Measurements from ENCODE around the gene CEP152.
"Not testable (repeated sequence)": the region's sequence is repeated elsewhere in the genome, so short reads cannot be mapped to it uniquely, and the experiment has no call there.

CEP152 gene

GRCh38 chr15:48811325-48811958 lies 573 bp upstream of the CEP152 start:
- DNase-seq (ENCODE audit: low spot score): no peak

DNA sequence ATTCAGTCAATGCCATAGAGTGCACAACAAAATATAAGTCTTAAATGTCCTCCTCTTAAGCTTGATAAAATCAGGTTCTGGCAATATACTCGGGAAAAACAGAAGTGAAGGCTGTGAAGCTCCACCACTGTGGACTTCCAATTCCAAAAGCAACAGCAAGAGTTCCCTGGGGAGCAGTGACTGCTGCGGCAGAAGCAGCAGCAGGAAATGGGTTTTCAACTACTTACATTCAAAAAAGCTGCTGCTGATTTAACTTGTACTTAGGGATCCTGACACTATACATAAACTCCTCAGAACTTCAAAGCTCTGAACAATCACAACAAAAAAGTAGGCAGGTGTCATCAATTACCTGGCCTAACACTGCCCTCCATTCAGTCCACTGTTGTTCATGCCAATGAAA lies 4.7 kb downstream of the CEP152 start:
- no peak for DNase-seq (ENCODE audit: low spot score)

DNA sequence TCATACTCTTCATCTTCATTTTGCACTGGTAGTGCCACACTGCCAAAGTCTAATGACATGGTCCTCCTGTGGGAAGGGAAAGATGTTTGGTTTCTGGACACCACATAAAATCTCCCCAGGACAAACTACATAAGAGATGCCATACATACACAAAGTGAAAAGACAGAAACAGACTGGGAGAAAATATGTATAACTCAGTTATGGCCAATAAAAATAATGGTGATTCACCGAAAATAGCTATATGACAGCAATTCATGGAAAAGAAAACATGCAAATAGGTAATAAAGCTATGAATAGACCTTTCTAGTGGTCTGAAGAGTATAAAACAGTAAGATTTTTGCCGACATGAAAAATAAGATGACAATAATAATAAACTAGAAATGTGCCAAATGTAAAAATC lies 5.3 kb downstream of the CEP152 start:
- no peak for DNase-seq (ENCODE audit: low spot score)

DNA sequence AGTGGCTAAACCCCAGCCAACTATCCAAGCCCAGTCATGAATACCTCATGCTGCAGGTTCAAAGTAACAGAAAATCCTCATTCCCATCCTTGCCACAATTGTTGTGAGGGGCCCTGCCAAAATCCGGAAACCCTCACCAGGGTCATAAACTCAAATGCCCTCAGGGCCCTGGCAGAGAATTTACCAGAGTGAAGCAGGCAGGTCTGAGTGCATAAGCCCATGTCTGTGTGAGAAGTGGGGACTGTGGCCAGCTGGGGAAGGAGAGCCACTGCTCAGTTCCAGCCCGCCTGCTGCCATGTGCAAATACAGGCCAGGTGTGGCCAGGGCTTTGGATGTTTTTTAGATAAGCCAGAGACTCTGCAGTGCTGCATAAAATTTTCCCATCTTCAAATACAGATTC lies 7.0 kb downstream of the CEP152 start:
- no peak for DNase-seq (ENCODE audit: low spot score)

DNA sequence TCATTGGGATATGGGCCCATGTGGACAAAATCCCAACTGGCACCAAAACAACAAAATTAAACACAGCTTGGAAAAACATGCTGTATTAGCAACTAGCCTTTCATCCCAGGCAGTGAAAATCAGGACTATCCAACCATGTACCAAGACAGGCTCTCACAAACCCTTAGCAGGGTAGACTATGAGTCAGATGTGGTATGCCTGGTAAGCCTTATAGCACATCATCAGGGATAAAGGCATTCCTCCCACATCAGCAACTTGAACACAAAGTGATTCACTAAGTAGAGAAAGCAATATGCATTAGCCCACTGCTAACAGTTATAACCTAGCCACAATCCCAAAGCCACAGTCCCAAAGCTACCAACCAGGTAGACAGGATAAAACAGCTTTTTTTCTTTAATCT lies 8.0 kb downstream of the CEP152 start:
- DNase-seq (ENCODE audit: low spot score): no peak

GRCh38 chr15:48802257-48802656 lies 8.6 kb downstream of the CEP152 start:
- no peak for DNase-seq (ENCODE audit: low spot score)

- peak; percentile 76 for DNase-seq (ENCODE audit: low spot score)
These were observed 9.9 kb downstream of the CEP152 start for GRCh38 chr15:48800811-48801455.

DNA sequence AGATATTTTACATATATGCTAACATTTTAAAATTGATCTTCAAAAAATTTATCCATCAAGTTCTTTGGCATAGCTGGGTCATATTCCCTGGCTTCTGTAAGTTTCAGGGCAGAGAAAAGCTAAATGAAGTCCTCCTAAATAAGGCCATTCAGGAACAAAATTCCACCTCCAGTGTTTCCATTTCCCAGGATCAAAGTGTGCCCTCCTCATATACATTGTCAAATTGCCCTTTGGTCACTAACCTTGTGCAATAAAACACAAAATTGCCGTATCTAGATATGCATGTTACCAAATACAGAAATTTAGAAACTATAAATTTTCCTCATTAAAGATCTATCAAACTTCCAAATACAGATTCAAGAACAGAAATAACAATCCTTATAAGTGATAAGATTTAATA lies 10.6 kb downstream of the CEP152 start:
- DNase-seq (ENCODE audit: low spot score): no peak

GRCh38 chr15:48798319-48798718 lies 12.6 kb downstream of the CEP152 start:
- no peak for DNase-seq (ENCODE audit: low spot score)

DNA sequence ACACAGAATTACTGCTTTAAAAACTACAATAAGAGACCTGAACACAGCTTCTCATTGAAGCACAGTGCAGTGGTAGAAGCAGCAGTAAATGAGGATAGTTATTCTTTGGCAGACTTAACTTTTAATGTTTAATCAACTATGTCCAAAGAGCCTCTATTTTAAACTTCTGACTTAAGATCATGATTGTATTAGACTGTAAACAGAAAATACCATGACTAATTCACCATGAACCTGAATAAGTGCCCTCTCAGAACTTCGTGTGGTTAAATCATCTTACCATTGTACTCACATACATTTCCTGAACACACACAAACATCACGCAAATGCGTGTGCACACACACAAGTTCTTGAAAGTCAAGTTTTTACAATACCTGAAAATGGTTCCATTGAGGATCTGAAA lies 13.9 kb downstream of the CEP152 start:
- no peak for DNase-seq (ENCODE audit: low spot score)

- DNase-seq (ENCODE audit: low spot score): no peak
These were observed 14.3 kb downstream of the CEP152 start for GRCh38 chr15:48796521-48796920.

GRCh38 chr15:48795901-48796300 lies 15.0 kb downstream of the CEP152 start:
- DNase-seq (ENCODE audit: low spot score): peak; percentile 29

GRCh38 chr15:48794697-48795134 lies 16.2 kb downstream of the CEP152 start:
- no peak for DNase-seq (ENCODE audit: low spot score)

DNA sequence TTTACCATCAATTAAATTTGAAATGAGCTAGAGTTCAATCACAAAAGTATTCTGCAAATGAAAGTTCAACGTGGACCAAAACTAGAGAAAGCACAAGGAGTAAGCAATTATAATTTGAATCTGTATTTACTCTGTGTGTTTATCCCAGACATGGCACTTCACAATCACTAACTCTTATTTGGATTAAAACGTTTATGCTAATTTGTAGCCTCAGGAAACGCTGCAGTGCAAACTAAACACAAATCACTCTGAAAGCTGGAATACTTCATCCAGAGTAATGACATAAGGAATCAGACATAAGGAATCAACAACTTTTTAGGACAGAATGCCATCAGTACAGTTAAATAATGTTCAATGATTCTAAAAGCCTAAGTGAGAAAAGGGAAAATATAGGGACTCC lies 18.5 kb downstream of the CEP152 start:
- DNase-seq (ENCODE audit: low spot score): no peak

DNA sequence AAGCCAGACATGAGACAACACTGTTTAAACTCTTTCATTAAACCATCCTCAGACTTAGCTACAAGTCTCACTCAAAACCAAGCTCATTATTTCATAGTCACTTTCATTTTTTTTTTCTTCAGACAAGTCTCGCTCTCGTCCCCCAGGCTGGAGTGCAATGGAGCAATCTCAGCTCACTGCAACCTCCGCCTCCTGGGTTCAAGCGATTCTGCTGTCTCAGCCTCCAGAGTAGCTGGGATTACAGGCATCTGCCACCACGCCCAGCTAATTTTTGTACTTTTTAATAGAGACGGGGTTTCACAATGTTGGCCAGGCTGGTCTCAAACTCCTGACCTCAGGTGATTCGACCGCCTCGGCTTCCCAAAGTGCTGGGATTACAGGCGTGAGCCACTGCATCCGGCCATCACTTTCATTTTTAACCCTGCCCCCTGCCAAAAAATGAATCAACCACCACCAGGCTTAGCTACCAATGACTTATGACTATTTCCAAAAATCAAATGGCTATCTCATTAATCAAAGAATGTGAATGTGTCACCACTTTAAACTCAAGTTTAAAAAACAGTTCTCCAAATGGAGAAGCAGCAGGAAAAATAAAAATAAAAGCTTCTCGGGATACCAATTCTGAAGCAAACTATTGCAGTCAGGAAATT lies 20.3 kb downstream of the CEP152 start:
- DNase-seq (ENCODE audit: low spot score): not testable (repeated sequence)

- DNase-seq (ENCODE audit: low spot score): no peak
These were observed 25.2 kb downstream of the CEP152 start for GRCh38 chr15:48785712-48786111.

DNA sequence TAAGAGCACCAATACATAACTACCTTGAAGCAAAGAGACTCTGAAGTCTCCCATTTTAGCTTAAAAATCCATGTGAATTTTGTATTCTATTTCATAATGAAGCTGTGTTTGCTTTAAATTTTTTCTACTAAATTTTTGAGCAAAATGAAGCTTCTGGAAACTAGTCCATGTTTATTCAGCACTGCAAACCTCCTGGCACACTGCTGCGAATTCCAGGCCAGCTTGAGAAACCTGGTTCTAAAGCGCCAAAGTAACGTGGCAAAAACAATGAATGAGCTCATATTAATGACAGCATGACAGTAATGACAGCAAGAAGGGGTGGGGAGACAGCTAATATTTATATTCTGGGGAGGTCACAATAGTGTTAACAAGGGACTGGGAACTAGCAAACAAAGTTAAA lies 25.7 kb downstream of the CEP152 start:
- DNase-seq (ENCODE audit: low spot score): no peak

- no peak for DNase-seq (ENCODE audit: low spot score)
These were observed 26.1 kb downstream of the CEP152 start for GRCh38 chr15:48784756-48785155.

DNA sequence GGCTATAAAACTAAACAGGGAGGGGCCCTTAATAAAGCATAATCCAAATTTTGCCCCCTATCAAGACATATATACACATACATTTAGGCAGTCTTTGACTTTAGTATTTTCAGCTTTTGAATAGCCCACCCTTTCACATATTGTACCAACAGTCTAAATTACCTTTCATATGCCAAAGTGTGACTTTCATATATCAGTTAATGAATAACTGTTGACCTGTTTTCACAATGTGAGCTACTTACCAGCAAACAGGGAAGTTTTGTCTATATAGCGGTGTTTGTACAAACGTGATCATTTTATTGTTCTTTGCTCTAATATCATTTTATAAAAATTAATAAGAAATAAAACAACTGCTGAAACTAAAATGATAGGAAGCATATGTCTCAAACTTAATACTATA lies 28.0 kb downstream of the CEP152 start:
- DNase-seq (ENCODE audit: low spot score): no peak

GRCh38 chr15:48781481-48782081 lies 29.3 kb downstream of the CEP152 start:
- DNase-seq (ENCODE audit: low spot score): no peak

- no peak for DNase-seq (ENCODE audit: low spot score)
These were observed 29.9 kb downstream of the CEP152 start for GRCh38 chr15:48781017-48781416.

DNA sequence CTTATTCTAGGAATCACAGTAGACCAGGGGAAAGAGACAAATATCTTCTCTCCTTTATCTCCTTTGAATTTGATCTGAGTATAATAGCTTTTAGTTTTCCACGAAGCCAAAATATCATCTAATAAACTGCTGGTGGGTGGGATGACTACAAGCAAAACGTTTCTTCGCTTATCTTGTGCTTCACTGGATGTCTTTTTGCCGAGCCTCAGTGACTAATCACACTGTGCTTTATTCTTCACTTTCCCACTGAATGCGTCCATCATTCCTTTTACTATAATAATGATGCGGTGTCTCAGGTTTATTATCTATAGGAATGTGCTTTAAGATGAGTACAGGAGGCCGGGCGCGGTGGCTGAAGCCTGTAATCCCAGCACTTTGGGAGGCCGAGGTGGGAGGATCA lies 32.5 kb downstream of the CEP152 start:
- no peak for DNase-seq (ENCODE audit: low spot score)

DNA sequence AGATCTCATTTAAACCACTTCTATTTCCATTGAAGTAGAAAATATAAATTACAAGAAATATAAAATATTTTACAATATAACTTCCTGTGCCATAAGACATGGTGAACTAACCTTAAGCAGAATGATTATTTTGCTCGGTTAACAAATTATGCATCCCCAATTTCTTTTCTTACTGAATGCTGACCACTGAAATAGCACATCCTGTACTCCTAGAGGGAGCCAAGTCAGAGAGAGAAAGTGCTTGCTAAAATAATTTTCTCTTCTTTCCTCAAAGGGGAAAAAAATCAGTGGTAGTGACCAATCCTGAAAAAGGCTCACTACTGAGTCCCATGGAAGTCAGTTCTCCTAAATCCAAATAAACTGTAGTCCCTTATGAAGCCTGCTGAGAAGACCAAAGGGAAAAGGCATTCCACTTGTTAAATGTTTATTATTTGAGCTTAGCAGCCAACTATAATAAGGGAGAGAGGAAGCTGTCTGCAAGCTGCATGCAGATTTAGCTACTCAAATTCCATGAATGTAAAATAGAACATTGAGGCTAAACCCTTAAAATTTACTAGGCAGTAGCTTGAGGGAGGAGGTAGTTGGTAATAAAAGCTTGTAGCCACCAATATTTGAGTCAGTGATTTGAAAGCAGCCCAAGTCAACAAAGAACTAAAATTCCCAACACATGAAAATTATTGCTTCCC lies 33.1 kb downstream of the CEP152 start:
- DNase-seq (ENCODE audit: low spot score): no peak
